Measurements from ENCODE around the gene CRISPLD2. TPM values are rescaled to one million over a fixed set of nuclear protein-coding genes. Genes with fewer than 3 reads are reported as not detected.

The CRISPLD2 gene
- total RNA-seq, 4 donors from 2014 or later, result 6.0 to 166 (median 24.2) TPM

DNA sequence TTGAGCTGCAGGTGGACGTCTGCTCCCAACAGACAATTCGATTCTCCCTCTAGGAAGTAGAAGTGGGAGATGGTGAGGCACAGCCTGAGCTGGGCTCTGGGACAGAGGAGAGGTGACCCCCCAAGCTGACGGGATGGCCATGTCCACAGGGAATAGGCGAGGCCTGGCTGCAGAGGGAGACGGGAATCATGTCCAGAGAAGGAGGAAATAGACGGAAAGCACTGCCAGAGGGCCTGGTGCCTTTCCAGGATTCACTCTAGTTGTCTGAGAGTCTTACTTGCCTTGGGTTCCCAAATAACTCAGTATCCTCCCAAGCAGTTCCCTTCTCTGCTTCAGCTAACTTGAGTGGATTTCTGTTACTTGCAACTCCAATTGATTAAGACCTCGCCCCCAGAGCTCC is 4.3 kb upstream of the CRISPLD2 start:
- TF ChIP-seq POLR2A (IDR thresholded peaks at IDR 0.05), result no peak
- TF ChIP-seq, protein P1, sequence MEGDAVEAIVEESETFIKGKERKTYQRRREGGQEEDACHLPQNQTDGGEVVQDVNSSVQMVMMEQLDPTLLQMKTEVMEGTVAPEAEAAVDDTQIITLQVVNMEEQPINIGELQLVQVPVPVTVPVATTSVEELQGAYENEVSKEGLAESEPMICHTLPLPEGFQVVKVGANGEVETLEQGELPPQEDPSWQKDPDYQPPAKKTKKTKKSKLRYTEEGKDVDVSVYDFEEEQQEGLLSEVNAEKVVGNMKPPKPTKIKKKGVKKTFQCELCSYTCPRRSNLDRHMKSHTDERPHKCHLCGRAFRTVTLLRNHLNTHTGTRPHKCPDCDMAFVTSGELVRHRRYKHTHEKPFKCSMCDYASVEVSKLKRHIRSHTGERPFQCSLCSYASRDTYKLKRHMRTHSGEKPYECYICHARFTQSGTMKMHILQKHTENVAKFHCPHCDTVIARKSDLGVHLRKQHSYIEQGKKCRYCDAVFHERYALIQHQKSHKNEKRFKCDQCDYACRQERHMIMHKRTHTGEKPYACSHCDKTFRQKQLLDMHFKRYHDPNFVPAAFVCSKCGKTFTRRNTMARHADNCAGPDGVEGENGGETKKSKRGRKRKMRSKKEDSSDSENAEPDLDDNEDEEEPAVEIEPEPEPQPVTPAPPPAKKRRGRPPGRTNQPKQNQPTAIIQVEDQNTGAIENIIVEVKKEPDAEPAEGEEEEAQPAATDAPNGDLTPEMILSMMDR (IDR thresholded peaks at IDR 0.05), result no peak
- H3K36me3 ChIP-seq, result no peaks in the 10 kb centered on the region
- intact Hi-C loops (cut with DNase I), result no loop called here
- no peak for DNase-seq
- peaks cover 15 to 25% (median 17%) of the 10 kb centered on the region in 3 donors for H3K4me1 ChIP-seq
- no peaks in the 10 kb centered on the region for H3K9me3 ChIP-seq
- WGBS, 2 donors, result 33 to 38% methylated on average over 2 to 4 of the region's 7 CpGs
- no peak overlapping the region for H3K27ac ChIP-seq
- peaks cover 0 to 42% (median 0%) of the 10 kb centered on the region in 4 donors for H3K27me3 ChIP-seq
- H3K4me3 ChIP-seq, result no peak overlapping the region

DNA sequence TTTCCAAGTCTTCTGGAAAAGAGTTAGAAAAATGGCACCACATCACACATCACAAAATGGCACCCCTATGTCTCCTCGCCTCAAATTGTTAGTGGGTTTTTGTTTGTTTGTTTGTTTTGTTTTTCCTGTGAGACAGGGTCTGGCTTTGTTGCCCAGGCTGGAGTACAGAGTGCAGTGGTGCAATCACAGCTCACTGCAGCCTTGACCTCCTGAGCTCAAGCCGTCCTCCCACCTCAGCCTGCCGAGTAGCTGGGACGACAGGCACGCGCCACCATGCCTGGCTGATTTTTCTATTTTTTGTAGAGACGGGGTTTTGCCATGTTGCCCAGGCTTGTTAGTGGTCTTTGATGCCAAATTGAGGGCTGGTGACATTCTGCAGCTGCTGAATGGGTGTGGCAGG is 3.8 kb upstream of the CRISPLD2 start:
- peaks cover 11 to 25% (median 14%) of the 10 kb centered on the region in 3 donors for H3K4me1 ChIP-seq
- no peak overlapping the region for H3K4me3 ChIP-seq
- no peak overlapping the region for H3K27ac ChIP-seq
- H3K27me3 ChIP-seq, result peaks cover 0 to 47% (median 0%) of the 10 kb centered on the region in 4 donors
- H3K9me3 ChIP-seq, result no peaks in the 10 kb centered on the region
- no peak for DNase-seq
- intact Hi-C loops (cut with DNase I), result no loop called here
- 63 to 71% methylated on average over 2 to 7 of the region's 7 CpGs for WGBS, 2 donors
- no peaks in the 10 kb centered on the region for H3K36me3 ChIP-seq
- TF ChIP-seq POLR2A (IDR thresholded peaks at IDR 0.05), result no peak
- TF ChIP-seq, protein P1 (IDR thresholded peaks at IDR 0.05), result no peak

DNA sequence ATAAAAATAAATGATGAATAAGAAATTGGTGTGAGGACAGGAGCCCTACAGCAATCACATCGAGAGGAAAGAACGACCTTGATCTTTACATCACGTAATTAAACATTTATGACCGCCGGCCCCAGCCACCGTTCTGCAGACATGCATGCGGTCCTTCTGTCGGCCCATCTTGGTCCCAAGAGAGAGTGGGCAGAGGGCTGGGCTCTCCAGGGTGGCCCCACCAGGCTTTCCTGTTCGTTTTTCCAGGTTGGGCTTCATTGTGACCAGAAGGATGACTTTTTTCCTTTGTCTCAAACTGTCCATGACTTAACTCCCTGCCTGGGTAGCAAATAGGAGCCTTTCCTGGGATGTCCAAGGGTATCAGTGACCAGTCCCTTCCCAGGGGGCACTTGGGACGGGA is 3.3 kb upstream of the CRISPLD2 start:
- DNase-seq, result no peak
- peaks cover 13 to 28% (median 14%) of the 10 kb centered on the region in 3 donors for H3K4me1 ChIP-seq
- 84 to 90% methylated on average over 10 of the region's 10 CpGs for WGBS, 2 donors
- intact Hi-C loops (cut with DNase I), result no loop called here
- H3K4me3 ChIP-seq, result no peak overlapping the region
- H3K27me3 ChIP-seq, result peaks cover 0 to 52% (median 0%) of the 10 kb centered on the region in 4 donors
- no peaks in the 10 kb centered on the region for H3K9me3 ChIP-seq
- H3K27ac ChIP-seq, result no peak overlapping the region
- TF ChIP-seq, protein P1 (IDR thresholded peaks at IDR 0.05), result no peak
- no peak for TF ChIP-seq POLR2A (IDR thresholded peaks at IDR 0.05)
- no peaks in the 10 kb centered on the region for H3K36me3 ChIP-seq

DNA sequence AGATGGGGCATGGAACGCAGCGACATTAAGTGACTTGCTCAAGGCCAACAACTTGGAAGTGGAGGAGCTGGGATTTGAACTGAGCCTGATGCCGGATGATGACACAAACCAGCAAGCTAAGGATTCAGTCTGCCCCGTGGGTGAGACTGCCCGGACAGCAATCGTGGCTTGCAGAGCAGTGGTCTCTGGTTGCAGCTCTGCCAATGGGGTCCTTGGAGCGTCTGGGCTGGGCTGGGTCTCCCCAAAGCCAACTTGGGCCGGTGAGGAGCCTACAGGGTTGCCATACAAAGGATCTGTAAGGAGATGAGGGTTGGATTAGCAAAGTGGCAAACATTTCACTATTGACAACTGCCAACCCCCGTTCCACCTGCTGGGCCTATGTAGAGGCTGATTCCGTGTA is 2.6 kb upstream of the CRISPLD2 start:
- Histone ChIP-seq H3K36me3 (no peaks in the 10 kb centered on the region), H3K4me3 (no peak overlapping the region), H3K4me1 (peaks cover 14 to 34% (median 14%) of the 10 kb centered on the region in 3 donors), H3K27me3 (peaks cover 0 to 59% (median 0%) of the 10 kb centered on the region in 4 donors), H3K27ac (no peak overlapping the region), H3K9me3 (no peaks in the 10 kb centered on the region)
- no peak for DNase-seq
- WGBS, 2 donors, result 87 to 100% methylated on average over 1 to 10 of the region's 10 CpGs
- intact Hi-C loops (cut with DNase I), result no loop called here
- no peak for TF ChIP-seq POLR2A (IDR thresholded peaks at IDR 0.05)
- TF ChIP-seq, protein P1 (IDR thresholded peaks at IDR 0.05), result no peak

DNA sequence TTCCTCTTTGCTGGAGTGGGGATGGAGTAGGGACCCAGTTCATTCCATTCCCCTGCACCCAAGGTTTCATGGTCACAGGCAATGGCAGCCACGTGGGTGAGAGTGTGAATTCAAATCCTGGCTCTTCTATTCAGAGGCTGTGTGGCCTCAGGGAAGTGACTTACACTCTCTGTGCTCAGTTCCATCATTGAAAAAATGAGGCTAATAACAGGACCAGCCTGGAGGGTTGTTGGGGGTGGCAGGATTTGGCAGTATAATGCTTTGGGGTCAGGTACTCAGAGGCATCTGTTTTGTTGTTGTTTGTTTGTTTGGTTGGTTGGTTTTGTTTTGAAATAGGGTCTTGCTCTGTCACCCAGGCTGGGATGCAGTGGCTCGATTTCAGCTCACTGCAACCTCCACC is 2.2 kb upstream of the CRISPLD2 start:
- Histone ChIP-seq H3K27me3 (peaks cover 0 to 62% (median 0%) of the 10 kb centered on the region in 4 donors), H3K27ac (no peak overlapping the region), H3K36me3 (no peaks in the 10 kb centered on the region), H3K4me3 (no peak overlapping the region), H3K9me3 (no peaks in the 10 kb centered on the region), H3K4me1 (peaks cover 14 to 34% (median 14%) of the 10 kb centered on the region in 3 donors)
- TF ChIP-seq, protein P1 (IDR thresholded peaks at IDR 0.05), result no peak
- no peak for TF ChIP-seq POLR2A (IDR thresholded peaks at IDR 0.05)
- DNase-seq, result no peak
- 64 to 79% methylated on average over 2 of the region's 2 CpGs for WGBS, 2 donors
- intact Hi-C loops (cut with DNase I), result no loop called here
